Type B pancreatic cell (in vitro differentiated cells): Measurements from ENCODE around the gene EFCAB8. TPM values are rescaled to one million over a fixed set of nuclear protein-coding genes. Genes with fewer than 3 reads are reported as not detected.

Experiments used
- DNase-seq: peaks from one replicate; pipeline ENCODE4 v3.0.0; 2021; ENCODE audit warnings: mixed read lengths; ENCODE audit not compliant: unreplicated experiment; ENCODE audit errors: extremely low spot score
- H3K27ac Mint-ChIP-seq: 2 replicates; pipeline ENCODE4 v1.8.0; 2021; ENCODE audit warnings: mild to moderate bottlenecking, mixed read lengths
- H3K27me3 Mint-ChIP-seq: 2 replicates; pipeline ENCODE4 v1.8.0; 2021; ENCODE audit warnings: mixed read lengths
- H3K36me3 Mint-ChIP-seq: 2 replicates; pipeline ENCODE4 v1.8.0; 2021; ENCODE audit warnings: mixed read lengths
- H3K4me1 Mint-ChIP-seq: one replicate; pipeline ENCODE4 v1.8.0; 2021; ENCODE audit warnings: mixed read lengths; ENCODE audit not compliant: unreplicated experiment
- H3K4me3 Mint-ChIP-seq: 2 replicates; pipeline ENCODE4 v1.8.0; 2021; ENCODE audit warnings: mild to moderate bottlenecking, mixed read lengths
- H3K9me3 Mint-ChIP-seq: 2 replicates; pipeline ENCODE4 v1.8.0; 2021; ENCODE audit warnings: mixed read lengths
- CTCF ChIP-seq: fragments of 200-600 bp; sonication (generic); conservative IDR thresholded peaks from 2 replicates; pipeline ENCODE4 v1.5.0; 2021; ENCODE audit warnings: antibody characterized with exemption, mild to moderate bottlenecking
- total RNA-seq: library from RNA; stranded (reverse); gene quantifications from 2 replicates; pipeline ENCODE4 v1.2.1, GENCODE V29; 2021; ENCODE audit warnings: low replicate concordance

Gene EFCAB8
- total RNA-seq, 1 donor from 2014 or later = 0.97 TPM

GRCh38 chr20:32834972-32835371 lies 23.8 kb upstream of the EFCAB8 start:
- H3K27ac Mint-ChIP-seq = no peak overlapping the region
- no peak overlapping the region for H3K4me3 Mint-ChIP-seq
- no peak for DNase-seq
- peaks cover 50% of the 10 kb centered on the region for H3K36me3 Mint-ChIP-seq
- H3K27me3 Mint-ChIP-seq = no peaks in the 10 kb centered on the region
- no peak for TF ChIP-seq CTCF
- H3K9me3 Mint-ChIP-seq = no peaks in the 10 kb centered on the region
- H3K4me1 Mint-ChIP-seq = peaks cover 14% of the 10 kb centered on the region

DNA sequence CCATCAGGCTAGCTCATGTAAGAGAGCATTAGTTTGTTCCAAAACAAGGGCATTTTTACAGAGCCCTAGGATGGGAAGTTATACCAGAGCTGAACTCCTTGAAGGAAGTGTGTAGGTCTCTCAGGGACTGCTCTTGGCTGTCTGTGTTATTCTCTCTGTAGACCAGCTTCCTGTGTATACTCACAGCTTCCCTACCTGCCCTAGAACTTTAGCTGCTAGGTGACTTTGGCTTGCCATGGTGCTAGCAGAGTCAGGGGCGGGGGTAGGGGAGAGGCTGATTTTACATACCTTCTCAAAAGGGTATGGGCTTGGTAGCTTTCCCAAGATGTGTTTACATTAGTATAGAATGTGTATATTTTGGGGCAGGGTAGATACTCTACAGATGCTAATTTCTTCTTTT lies 21.6 kb upstream of the EFCAB8 start:
- peaks cover 49% of the 10 kb centered on the region for H3K36me3 Mint-ChIP-seq

DNA sequence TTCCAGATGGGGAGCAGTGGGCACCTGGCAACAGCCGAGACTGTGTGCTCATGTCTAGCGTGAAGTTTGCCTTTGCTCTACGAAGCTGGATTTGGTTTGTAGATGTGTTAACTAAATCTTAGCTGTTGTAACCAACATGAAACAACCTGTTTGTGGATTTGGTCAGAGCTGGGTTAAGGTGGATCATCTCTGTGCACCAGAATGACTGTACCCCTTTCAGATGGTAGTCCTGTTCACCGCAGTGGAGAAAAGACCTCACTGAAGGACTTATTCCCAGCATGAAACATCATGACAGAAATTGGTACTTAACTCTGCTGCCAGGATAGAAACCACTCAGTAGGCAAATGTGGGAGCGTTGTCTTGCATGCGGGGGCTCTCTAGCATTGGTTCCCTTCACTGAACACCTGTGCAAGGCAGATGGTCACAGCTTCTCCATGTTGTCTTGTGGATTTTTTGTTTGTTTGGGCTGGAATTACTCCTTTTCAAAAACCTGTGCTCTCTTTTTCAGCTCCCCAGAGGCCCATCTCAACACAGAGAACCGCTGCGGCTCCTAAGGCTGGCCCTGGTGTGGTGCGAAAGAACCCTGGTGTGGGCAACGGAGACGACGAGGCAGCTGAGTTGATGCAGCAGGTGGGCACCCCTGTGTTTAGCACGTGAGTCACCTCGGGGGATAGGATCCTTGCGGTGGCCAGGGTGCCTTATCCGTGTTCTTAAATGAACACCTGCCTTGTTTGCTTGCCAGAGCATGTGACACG lies 19.3 kb upstream of the EFCAB8 start:
- TF ChIP-seq CTCF = no peak
- Mint-ChIP-seq H3K36me3 (peaks cover 49% of the 10 kb centered on the region), H3K4me3 (no peak overlapping the region), H3K27ac (peak overlapping the region; percentile 57), H3K27me3 (no peaks in the 10 kb centered on the region), H3K4me1 (no peaks in the 10 kb centered on the region), H3K9me3 (no peaks in the 10 kb centered on the region)
- no peak for DNase-seq

More for the DNA sequence above, 21.6 kb upstream of the EFCAB8 start:
- Mint-ChIP-seq H3K4me3 (no peak overlapping the region), H3K27ac (no peak overlapping the region), H3K27me3 (no peaks in the 10 kb centered on the region), H3K4me1 (peaks cover 2% of the 10 kb centered on the region), H3K9me3 (no peaks in the 10 kb centered on the region)
- no peak for DNase-seq
- TF ChIP-seq CTCF = no peak

DNA sequence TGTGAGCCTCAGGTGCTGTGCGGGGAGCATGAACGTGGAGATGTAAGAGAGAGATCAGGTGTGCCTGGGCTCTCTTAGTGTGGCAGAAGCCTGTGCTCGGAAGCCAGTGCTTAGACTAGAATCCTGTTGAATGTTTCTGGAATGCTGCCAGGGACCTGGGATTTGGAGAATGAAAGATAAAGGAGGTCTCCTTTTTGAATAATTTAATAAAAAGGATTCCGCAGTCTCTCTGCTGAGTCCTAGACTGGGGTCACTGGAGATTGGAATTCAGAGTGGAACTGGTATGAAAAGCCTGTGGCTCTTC lies 18.8 kb upstream of the EFCAB8 start:
- peak overlapping the region; percentile 57 for H3K27ac Mint-ChIP-seq
- H3K4me1 Mint-ChIP-seq = peaks cover 3% of the 10 kb centered on the region
- H3K27me3 Mint-ChIP-seq = no peaks in the 10 kb centered on the region
- H3K9me3 Mint-ChIP-seq = no peaks in the 10 kb centered on the region
- no peak for DNase-seq
- H3K36me3 Mint-ChIP-seq = peaks cover 49% of the 10 kb centered on the region
- TF ChIP-seq CTCF = no peak
- no peak overlapping the region for H3K4me3 Mint-ChIP-seq

DNA sequence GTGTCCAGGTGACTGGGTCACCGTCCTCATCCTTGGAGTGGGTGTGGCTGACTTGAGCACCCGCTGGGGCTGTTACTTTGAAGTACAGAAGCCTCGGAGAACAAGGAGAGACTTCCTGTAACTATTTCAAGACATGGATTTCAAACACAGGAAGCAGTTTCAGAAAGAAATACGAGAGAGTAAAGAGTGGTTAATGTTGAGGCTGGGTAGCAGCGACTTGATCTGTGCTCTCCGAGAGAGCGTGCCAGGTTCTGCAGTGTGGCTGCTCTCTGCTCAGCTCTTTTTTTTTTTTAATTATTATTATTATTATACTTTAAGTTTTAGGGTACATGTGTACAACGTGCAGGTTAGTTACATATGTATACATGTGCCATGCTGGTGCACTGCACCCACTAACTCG lies 17.5 kb upstream of the EFCAB8 start:
- peaks cover 3% of the 10 kb centered on the region for H3K4me1 Mint-ChIP-seq
- peaks cover 46% of the 10 kb centered on the region for H3K36me3 Mint-ChIP-seq
- no peak overlapping the region for H3K4me3 Mint-ChIP-seq
- no peaks in the 10 kb centered on the region for H3K27me3 Mint-ChIP-seq
- no peak for TF ChIP-seq CTCF
- H3K27ac Mint-ChIP-seq = no peak overlapping the region
- H3K9me3 Mint-ChIP-seq = no peaks in the 10 kb centered on the region
- DNase-seq = no peak

- no peak for TF ChIP-seq CTCF
- H3K36me3 Mint-ChIP-seq = peaks cover 41% of the 10 kb centered on the region
- H3K27me3 Mint-ChIP-seq = no peaks in the 10 kb centered on the region
- no peaks in the 10 kb centered on the region for H3K9me3 Mint-ChIP-seq
- H3K4me1 Mint-ChIP-seq = peaks cover 3% of the 10 kb centered on the region
- H3K27ac Mint-ChIP-seq = no peak overlapping the region
- H3K4me3 Mint-ChIP-seq = no peak overlapping the region
- no peak for DNase-seq
Observed at GRCh38 chr20:32841632-32842031, 17.1 kb upstream of the EFCAB8 start.
